NCI-H128 (cell line): ENCODE results near the gene ADK.
"Not testable (repeated sequence)": the region's sequence is repeated elsewhere in the genome, so short reads cannot be mapped to it uniquely, and the experiment has no call there.

ENCODE experiments used
- DNase-seq: peaks from one replicate; lab custom pipeline; 2025; ENCODE audit not compliant: unreplicated experiment; lab: John Stamatoyannopoulos, UW

ADK gene

GRCh38 chr10:74179111-74179710 is 28.2 kb downstream of the ADK start:
- no peak for DNase-seq

DNA sequence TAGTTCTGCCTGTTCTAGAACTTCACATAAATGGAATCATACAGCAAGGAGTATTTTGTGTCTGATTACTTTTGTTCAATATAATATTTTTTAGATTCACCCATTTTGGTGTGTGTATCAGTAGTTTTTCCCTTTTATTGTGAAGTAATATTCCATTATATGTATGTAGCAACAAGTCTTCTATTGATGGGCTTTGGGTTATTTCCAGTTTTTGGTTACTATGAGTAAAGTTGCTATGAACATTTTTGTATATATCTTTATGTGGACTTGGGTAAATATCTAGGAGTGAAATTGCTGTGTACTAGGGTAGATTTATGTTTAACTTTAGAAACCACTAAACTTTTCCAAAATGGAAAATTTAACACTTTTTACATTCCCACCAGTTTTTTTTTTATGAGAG is 35.7 kb downstream of the ADK start:
- DNase-seq = no peak

DNA sequence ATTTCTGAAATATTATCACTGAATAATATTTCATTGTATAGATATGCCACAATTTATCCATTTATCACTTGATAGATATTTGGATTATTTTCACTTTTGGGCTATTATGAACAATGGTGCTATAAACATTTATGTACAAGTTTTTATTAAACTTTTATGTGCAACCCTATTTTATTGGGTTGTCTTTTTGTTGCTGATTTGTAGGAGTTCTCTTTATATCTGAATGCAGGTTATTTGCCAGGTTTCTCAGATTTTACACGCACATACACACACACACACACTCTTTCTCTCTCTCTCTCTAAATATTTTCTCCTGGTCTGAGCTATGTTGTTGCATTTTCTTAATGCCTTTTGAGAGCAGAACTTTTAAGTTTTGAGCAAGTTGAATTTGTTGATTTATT is 36.2 kb downstream of the ADK start:
- DNase-seq = no peak

DNA sequence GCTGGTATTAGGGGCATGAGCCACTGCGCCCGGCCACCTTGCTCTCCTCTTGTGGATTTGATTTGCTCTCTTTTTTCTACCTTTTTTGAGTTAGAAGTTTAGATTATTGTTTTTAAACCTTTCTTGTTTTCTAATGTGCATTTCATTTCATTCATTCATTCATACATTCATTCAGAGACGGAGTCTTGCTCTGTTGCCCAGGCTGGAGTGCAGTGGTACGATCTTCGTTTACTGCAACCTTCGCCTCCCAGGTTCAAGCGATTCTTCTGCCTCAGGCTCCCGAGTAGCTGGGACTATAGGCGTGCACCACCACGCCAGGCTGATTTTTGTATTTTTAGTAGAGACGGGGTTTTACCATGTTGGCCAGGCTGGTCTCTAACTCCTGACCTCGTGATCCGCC is 37.6 kb downstream of the ADK start:
- DNase-seq = not testable (repeated sequence)

GRCh38 chr10:74189999-74190421 is 39.0 kb downstream of the ADK start:
- no peak for DNase-seq

DNA sequence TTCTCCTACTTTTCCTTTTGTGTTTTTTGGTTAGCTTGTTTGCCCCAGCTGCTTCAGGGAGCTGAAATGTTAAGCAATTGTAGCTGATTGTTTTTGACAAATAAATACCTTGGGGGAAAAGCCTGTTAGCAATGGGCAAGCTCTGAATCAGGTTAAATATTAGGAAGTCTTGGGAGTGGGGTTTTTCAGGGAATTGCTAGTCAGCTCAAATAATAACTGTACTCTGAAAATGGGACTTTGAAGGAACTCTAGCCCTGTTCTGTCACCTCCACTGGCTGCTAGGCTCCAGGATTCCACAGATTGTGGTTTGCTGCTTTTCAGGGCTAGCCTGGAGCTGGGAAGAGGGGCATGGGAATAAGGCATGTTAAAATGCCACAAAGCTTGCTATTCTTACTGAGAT is 39.5 kb downstream of the ADK start:
- no peak for DNase-seq

GRCh38 chr10:74194545-74194944 is 43.5 kb downstream of the ADK start:
- DNase-seq = no peak

DNA sequence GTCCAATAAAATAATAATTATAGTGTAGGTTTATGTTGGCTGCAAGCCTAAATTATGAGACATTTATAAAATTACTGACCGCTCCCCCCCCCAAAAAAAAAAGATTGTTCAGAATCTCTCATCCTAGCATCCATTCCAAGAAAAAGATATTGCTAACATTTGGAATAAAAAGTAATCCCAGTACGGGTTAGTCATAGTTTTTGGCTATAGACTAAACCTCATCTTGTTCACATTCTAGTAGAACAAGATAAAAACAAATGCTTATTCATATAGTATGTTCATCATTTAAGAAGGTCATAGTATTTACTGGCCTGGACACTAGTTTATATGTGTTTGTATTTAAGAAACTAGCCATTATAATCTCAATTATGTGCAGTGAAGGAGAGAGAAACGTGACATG is 44.0 kb downstream of the ADK start:
- DNase-seq = no peak

DNA sequence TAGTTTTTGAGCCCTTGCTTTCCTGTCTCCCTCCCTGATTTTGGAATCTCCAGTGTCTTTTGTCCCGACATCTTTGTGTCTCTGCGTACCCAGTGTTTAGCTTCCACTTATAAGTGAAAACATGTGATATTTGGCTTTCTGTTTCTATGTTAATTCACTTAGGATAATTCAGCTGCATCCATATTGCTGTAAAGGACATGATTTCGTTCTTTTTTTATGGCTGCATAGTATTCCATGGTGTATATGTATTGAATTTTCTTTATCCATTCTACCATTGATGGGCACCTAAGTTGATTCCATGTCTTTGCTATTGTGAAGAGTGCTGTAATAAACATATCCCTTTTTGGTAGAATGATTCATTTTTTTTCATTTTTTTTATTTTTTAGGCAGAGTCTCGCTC is 48.3 kb downstream of the ADK start:
- DNase-seq = no peak

DNA sequence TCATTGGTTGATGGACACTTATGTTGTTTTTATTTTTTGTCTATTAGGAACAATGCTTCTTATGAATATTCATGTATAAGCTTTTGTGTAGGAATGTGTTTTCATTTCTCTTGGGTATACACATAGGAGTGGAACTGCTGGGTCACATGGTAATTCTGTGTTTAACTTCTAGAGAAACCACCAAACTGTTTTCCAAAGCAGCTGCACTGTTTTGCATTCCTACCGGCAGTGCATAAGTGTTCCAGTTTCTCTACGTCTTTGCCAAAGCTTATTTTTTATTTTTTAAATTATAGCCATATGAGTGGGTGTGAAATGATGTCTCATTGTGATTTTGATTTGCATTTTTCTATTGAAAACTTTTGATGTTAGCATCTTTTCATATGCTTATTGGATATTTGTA is 51.3 kb downstream of the ADK start:
- DNase-seq = no peak

- DNase-seq = peak; percentile 7
These were observed 55.7 kb downstream of the ADK start for GRCh38 chr10:74206746-74207145.

GRCh38 chr10:74207691-74208480 is 56.9 kb downstream of the ADK start:
- peak; percentile 35 for DNase-seq

- DNase-seq = no peak
These were observed 58.0 kb downstream of the ADK start for GRCh38 chr10:74208997-74209396.

- no peak for DNase-seq
These were observed 62.0 kb downstream of the ADK start for GRCh38 chr10:74213019-74213418.

- no peak for DNase-seq
These were observed 62.6 kb downstream of the ADK start for GRCh38 chr10:74213571-74214162.

DNA sequence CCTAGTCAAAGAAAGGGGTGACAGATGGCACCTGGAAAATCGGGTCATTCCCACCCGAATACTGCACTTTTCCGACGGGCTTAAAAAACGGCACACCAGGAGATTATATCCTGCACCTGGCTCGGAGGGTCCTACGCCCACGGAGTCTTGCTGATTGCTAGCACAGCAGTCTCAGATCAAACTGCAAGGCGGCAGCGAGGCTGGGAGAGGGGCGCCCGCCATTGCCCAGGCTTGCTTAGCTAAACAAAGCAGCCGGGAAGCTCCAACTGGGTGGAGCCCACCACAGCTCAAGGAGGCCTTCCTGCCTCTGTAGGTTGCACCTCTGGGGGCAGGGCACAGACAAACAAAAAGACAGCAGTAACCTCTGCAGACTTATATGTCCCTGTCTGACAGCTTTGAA is 66.1 kb downstream of the ADK start:
- not testable (repeated sequence) for DNase-seq

DNA sequence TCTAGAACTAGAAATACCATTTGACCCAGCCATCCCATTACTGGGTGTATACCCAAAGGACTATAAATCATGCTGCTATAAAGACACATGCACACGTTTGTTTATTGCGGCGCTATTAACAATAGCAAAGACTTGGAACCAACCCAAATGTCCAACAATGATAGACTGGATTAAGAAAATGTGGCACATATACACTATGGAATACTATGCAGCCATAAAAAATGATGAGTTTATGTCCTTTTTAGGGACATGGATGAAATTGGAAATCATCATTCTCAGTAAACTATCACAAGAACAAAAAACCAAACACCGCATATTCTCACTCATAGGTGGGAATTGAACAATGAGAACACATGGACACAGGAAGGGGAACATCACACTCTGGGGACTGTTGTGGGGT is 71.4 kb downstream of the ADK start:
- not testable (repeated sequence) for DNase-seq

- DNase-seq = no peak
These were observed 72.9 kb downstream of the ADK start for GRCh38 chr10:74223755-74224529.

GRCh38 chr10:74227697-74228424 is 76.8 kb downstream of the ADK start:
- DNase-seq = no peak

GRCh38 chr10:74231375-74231774 is 80.4 kb downstream of the ADK start:
- no peak for DNase-seq

DNA sequence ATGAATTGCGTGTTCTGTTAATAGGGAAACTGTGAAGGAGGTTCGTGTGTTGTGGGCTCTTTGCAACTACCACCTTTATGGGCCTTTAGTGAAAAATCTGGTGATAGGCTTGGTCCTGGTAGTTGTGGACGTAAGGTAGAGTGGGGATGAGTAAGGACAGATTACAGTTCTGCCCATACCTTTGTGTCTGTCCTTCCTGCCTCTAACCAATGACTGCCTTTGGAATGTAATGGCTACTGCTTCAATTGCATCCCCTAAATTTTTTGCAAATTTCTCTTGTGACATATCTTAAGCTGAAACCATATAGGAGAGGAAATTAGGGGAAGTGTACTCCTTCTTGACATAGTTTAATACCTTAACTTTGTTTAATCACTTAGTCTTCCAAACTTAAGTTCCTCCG is 82.3 kb downstream of the ADK start:
- DNase-seq = no peak
